Upper lobe of right lung (tissue), 1 donor: ENCODE data around the gene SEC61A2. TPM values are rescaled to one million over a fixed set of nuclear protein-coding genes. Genes with fewer than 3 reads are reported as not detected.

ENCODE experiments used
- ATAC-seq: fragments of 200-7000 bp; cut with Tn5 transposase; one replicate; pipeline ENCODE4 v1.9.1; 2020; ENCODE audit warnings: mild to moderate bottlenecking, moderate library complexity
- DNase-seq: peaks from one replicate; pipeline ENCODE4 v3.0.0-alpha.2; 2020
- H3K27ac ChIP-seq: fragments of 200-600 bp; one replicate; pipeline ENCODE4 v1.8.0; 2022
- H3K27me3 ChIP-seq: fragments of 200-600 bp; one replicate; pipeline ENCODE4 v1.8.0; 2022; ENCODE audit warnings: mild to moderate bottlenecking
- H3K36me3 ChIP-seq: fragments of 200-600 bp; one replicate; pipeline ENCODE4 v1.8.0; 2022
- H3K4me1 ChIP-seq: fragments of 200-600 bp; one replicate; pipeline ENCODE4 v1.8.0; 2022
- H3K4me3 ChIP-seq: fragments of 200-600 bp; one replicate; pipeline ENCODE4 v1.8.0; 2022; ENCODE audit warnings: mild to moderate bottlenecking
- H3K9me3 ChIP-seq: fragments of 200-600 bp; one replicate; pipeline ENCODE4 v1.8.0; 2022
- CTCF ChIP-seq: fragments of 200-600 bp; IDR thresholded peaks from one replicate; pipeline ENCODE4 v1.8.0; 2022; ENCODE audit warnings: antibody characterized with exemption
- intact Hi-C: fragments of 100-400 bp; cut with DNase I; formaldehyde crosslinking; loops from one replicate; pipeline ENCODE4 v1.11.0; 2022
- total RNA-seq: library from RNA; stranded (reverse); fragmentation: NEBNext Ultra II Directional; extraction: Animal tissue kit (Norgen Biotek cat#: 25700); gene quantifications from one replicate; pipeline ENCODE4 v1.2.1, GENCODE V29; 2021
- donor health status: DM: no; HTN: yes; CAD: no; lungs with severe emphysema.

Gene SEC61A2
- total RNA-seq, 1 donor from 2014 or later: 3.9 TPM

GRCh38 chr10:12177642-12178041 lies 48.2 kb downstream of the SEC61A2 start:
- H3K36me3 ChIP-seq: peaks cover 94% of the 10 kb centered on the region
- intact Hi-C loops: no loop called here
- no peak for DNase-seq

GRCh38 chr10:12179606-12180170 lies 50.2 kb downstream of the SEC61A2 start:
- Histone ChIP-seq H3K27ac (no peak overlapping the region), H3K36me3 (peaks cover 91% of the 10 kb centered on the region), H3K27me3 (no peaks in the 10 kb centered on the region), H3K9me3 (no peaks in the 10 kb centered on the region), H3K4me3 (no peak overlapping the region), H3K4me1 (no peaks in the 10 kb centered on the region)
- intact Hi-C loops: no loop called here
- DNase-seq (no peak), ATAC-seq (no peak)
- no peak for TF ChIP-seq CTCF

More at GRCh38 chr10:12177642-12178041, 48.2 kb downstream of the SEC61A2 start:
- no peaks in the 10 kb centered on the region for H3K9me3 ChIP-seq
- no peak overlapping the region for H3K4me3 ChIP-seq
- H3K27ac ChIP-seq: no peak overlapping the region
- ATAC-seq: no peak
- no peak for TF ChIP-seq CTCF
- no peaks in the 10 kb centered on the region for H3K4me1 ChIP-seq
- H3K27me3 ChIP-seq: no peaks in the 10 kb centered on the region

- intact Hi-C loops: no loop called here
- H3K36me3 ChIP-seq: peaks cover 91% of the 10 kb centered on the region
- H3K27ac ChIP-seq: no peak overlapping the region
- ATAC-seq (no peak), DNase-seq (no peak)
- H3K4me1 ChIP-seq: no peaks in the 10 kb centered on the region
- H3K27me3 ChIP-seq: no peaks in the 10 kb centered on the region
- no peaks in the 10 kb centered on the region for H3K9me3 ChIP-seq
- TF ChIP-seq CTCF: no peak
- no peak overlapping the region for H3K4me3 ChIP-seq
These were observed 50.9 kb downstream of the SEC61A2 start for GRCh38 chr10:12180221-12180974.

GRCh38 chr10:12181065-12181775 lies 51.7 kb downstream of the SEC61A2 start:
- TF ChIP-seq CTCF: no peak
- H3K4me1 ChIP-seq: no peaks in the 10 kb centered on the region
- peak; percentile 86 for ATAC-seq
- H3K9me3 ChIP-seq: no peaks in the 10 kb centered on the region
- H3K4me3 ChIP-seq: no peak overlapping the region
- no peak overlapping the region for H3K27ac ChIP-seq
- no peaks in the 10 kb centered on the region for H3K27me3 ChIP-seq
- intact Hi-C loops: no loop called here
- H3K36me3 ChIP-seq: peaks cover 91% of the 10 kb centered on the region
- peak; percentile 65 for DNase-seq

- no peaks in the 10 kb centered on the region for H3K9me3 ChIP-seq
- H3K4me3 ChIP-seq: no peak overlapping the region
- H3K27me3 ChIP-seq: no peaks in the 10 kb centered on the region
- DNase-seq (no peak), ATAC-seq (no peak)
- no peak overlapping the region for H3K27ac ChIP-seq
- no peaks in the 10 kb centered on the region for H3K4me1 ChIP-seq
- no peak for TF ChIP-seq CTCF
- peaks cover 72% of the 10 kb centered on the region for H3K36me3 ChIP-seq
- intact Hi-C loops: no loop called here
These were observed 54.7 kb downstream of the SEC61A2 start for GRCh38 chr10:12184165-12184564.
